ENCODE results near the gene BRD1.
"Not testable (repeated sequence)": the region's sequence is repeated elsewhere in the genome, so short reads cannot be mapped to it uniquely, and the experiment has no call there.

Gene BRD1

DNA sequence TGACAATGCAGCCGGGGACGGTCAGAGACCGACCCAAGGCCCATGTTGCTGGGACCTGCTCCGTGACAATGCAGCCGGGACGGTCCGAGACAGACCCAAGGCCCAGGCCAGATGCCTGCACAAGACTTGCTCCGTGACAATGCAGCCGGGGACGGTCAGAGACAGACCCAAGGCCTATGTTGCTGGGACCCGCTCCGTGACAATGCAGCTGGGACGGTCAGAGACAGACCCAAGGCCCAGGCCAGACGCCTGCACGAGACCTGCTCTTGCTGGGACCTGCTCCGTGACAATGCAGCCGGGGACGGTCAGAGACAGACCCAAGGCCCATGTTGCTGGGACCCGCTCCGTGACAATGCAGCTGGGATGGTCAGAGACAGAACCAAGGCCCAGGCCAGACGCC lies 45.8 kb downstream of the BRD1 start:
- not testable (repeated sequence) for DNase-seq

DNA sequence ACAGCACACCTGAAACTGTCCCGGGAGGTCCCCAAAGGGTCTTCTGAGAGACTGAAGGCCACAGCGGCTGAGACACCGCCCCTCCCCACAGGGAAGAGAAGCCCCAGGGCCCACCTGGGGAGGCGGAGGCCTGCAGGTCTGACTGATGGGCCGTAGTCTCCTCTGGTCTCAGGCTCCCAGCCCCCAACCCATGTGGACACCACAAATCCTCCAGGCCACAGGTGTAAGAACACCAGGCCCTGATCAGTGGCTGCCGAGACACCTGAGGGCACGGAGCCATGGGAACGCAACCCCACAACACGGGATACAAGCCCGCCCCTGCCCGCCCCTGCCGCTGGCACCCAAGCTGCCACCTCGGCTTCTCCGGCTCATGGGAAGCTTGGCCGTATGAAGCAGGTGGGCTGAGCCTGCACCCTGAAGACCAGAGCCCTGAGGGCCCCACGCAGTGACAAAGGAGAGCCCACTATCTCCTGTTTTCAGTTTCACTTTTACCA lies 46.3 kb downstream of the BRD1 start:
- no peak for DNase-seq

DNA sequence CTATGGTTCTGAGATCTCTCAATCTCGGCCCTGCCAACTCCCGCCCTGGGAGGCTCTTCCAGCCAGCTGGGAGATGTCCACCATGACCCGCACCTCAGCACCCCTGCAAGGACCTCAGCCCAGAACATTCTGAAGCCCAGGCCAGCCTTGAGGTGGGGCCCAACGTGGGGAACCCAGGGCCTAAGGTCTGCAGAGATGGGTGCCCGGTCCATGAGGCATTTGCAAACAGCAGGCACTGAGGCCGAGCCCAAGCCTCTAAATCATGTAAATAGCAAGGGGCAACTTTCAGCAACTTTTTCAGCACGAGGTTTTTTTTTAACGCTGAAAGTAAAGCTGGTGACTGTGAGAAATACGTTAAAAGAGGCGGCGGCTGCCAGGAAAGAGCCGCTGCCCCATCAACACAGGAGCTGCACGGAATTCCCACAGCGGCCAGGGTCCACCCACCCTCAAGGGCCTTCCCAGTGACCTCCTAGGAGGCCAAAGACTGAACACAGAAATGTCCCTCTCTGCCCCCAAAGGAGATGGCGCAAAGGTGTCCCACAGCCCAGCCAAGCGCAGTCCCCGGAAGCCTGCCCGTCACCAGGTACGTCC lies 46.9 kb downstream of the BRD1 start:
- DNase-seq = no peak

DNA sequence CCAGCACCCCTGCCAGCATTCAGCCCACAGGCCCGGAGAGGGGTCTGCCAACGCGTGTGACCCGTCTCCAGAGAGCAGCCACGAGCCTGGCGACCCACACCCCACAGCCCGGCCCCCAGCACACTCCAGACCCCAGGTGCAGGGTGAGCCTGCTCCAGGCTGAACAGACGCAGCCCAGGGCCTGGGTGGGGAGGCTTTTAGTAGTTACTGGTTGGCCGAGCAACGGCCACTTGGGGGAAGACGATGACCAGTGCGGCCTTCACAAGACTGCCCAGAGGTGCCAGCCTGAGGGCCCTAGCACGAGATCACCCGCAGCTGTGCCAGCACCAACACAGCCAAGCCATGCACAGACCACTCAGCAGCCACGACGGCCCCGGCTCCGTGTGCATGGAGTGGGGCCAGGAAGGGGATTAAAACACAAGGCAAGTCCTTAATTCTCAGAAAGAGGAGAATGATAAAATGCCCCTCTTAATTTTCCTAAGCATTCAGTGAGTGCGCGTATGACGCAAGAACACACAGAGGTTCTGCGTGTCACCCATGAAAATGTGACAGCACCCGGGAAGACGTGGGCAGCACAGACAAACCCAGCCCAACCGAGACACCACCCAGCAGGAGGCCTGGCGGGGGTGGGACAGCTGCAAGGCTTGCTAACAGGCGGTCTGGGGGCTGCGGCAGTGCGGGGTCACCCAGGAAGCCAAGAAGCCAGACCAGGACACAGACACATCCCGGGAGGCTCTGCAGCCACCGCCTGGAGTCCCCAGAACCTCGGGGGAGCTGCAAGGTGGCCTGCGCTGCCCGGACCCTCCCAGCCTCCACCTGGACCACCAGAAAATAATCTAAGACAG lies 47.6 kb downstream of the BRD1 start:
- no peak for DNase-seq

DNA sequence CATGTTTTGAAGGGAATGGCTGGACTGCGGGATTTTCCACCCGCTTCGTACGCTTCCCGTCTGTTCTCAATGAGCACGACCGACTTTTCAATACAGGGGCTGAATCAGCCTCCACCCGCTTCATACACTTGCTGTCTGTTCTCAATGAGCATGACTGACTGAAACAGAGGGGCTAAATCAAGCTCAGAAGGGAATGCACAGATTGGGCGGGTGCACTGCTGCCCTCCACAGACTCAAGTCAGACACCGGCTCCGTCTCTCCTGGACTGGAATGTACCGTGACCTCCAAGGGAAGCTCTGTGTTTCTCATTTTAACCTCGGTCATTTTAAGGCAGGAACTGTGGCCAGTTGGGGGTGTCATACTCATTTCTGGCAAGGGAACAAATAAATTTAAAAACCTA lies 48.5 kb downstream of the BRD1 start:
- no peak for DNase-seq

DNA sequence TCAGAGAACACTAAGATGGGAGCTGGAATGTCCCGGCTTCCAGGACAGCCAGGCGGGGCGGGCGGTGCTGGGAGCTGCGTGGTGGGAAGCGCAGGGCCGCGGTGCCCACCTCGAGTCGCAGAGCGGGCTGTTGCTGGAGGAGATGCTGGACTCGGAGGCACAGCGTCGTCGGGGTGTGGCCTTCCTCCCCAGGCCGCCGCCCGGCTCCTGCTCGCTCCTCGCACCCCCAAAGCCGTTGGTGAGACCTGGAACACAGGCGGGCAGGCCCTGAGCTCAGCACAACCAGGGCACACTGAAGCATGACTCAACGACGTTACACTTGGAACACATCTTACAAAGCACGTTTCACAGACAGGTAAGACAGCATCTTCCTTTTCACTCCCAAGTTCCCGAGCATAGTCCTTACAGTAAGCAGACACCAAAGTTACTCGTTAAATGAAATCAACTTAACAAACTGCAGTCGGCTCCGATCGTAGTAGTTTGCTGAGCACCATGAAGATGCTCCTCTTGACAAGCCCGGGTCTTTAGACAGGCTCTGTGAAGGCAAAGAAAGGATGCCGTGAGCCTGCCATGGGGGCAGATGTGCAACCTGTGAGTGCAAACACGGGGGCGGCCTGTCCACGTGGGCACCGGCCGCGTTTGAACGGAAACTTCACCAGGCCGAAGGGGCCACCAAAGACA lies 50.0 kb downstream of the BRD1 start:
- DNase-seq = no peak

DNA sequence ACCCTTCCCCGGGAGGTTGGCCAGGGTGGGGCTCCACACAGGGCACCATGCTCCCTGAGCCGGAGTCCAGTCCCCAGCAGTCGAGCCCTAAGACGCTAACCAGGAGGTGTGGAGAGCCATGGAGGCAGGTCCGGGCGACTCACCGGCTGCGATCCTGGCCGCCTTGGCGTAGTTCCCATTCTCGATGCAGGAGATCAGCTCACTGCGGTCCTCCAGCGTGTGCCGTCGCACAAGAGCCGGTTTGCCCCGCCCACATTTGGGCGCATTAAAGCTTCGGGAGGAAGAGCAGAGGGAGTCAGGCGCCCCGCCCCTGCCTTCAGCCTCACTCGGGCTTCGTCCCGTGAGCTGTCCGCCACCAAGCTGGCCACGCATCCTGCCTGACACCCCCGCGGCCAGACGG lies 50.8 kb downstream of the BRD1 start:
- no peak for DNase-seq

DNA sequence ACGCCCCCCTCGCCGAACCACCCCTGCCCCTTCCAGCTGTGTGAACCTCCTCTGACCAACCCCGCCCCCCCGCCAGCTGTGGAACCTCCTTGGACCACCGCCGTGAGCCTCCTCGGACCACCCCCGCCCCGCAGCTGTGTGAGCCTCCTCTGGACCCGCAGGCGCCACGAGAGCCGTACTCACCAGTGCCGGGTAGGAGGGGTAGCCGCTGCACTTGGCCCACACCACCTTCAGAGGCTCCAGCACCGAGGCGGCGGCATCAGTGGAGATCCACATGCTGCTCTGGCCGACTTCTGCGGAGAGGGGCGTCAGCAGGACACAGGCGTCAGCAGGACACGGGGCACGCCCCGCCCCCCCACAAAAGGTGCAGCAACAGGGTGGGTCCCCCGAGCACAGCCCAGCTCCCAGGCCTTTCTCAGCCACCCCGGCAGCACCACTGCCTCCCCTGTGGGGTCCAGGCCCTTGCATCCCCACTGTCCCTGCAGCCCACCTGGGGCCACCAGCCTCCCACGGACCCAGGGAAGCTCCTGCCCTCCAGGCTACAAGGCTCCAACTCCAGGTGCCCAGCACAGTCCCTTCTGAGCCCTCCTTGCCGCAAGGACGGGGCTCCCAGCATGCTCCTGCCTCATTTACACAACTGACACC lies 51.7 kb downstream of the BRD1 start:
- DNase-seq = no peak

DNA sequence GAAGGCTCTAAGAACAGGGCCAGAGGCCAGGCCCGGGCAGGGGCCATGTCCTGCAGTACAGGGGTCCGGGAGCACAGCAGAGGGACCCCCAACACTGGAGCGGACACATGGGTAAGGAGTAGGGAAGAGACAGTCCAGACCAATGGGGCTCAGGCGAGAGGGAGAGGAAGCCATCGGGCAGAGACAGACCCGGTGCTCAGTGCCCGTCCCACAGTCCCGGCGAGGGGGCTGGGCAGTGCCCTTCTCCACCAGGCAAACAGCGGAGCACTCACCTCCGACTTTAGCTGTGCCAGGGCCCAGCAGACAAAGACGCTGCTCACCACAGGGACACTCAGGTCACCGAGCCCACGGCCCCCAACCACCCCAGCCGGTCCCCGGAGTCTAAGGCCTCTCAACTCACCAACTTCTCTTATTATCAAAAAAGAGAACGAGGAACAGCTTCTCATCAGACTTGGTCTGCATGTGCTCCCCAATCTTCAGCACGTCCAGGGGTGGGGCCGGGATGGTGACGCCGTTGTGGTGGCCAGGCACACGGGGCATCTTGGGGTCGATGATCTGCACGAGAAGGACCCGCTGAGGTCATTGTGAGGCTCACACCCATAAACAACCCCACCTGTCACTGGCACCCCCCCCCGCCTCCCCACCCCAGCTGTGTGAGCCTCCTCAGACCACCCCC lies 52.3 kb downstream of the BRD1 start:
- no peak for DNase-seq

DNA sequence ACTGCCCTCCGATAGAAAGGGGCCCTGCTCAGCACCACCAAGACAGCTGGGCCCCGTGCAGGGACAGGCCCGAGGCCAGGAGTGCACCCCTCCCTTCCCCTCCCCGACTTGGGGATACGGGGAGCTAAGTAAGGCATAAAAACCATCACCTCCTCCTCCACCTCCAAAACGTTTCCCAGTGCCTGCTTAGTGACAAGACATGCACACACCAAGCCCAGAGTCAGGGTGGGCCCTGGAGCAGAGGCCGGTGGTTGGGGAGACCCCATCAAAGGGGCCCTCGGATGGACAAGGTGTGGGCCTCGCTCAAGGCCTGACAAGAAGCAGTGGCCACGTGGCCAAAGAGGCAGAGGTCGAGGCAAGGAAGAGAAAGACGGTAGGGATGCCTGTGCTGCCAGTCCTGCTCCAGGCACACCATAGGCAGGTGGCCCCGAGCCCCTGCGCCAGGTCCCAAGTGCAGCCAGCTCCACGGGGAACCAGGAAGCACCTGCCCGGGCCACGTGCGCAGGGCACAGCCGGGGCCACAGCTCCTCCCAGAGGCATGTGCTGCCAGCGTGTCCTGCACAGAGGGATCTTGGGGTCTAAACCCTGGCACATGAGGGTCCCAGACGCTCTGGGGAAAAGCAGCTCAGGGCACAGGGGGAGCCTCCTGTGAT lies 53.0 kb downstream of the BRD1 start:
- DNase-seq = no peak

DNA sequence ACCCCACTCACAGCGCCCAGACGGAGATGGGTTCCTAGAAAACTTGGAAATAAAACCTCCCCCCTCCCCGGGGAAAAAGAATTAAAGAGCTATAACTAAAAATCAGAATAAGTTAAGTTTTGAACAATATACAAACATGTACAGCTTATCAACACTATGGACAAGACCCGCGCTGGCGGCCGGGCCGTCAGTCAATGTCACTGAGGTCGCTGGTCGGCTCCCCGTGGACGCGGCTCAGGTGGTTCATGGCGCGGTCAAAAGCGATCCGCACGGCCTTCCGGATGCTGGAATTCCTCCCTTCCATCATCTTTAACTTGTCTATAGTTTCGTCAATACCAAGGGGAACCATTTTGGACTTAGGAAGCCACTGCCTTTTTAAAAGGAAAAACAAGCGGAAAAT lies 53.6 kb downstream of the BRD1 start:
- no peak for DNase-seq

DNA sequence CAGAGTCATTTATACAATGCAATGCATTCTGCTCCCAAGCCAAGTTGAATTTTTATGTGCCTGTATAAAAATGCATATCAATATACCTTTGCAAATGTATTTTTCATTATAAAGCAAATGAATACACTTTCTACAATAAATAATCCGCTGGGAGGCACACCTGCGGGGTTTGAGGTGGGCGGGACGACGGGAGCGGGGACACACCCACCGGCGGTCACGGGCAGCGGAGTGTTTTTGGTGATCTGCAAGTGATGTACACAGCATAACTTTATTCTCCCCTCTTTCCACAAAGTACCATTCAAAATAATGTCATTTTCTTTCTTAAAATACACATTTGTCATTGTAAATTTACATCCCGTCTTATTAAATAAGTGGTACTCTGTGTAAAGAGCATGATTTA lies 54.1 kb downstream of the BRD1 start:
- no peak for DNase-seq

DNA sequence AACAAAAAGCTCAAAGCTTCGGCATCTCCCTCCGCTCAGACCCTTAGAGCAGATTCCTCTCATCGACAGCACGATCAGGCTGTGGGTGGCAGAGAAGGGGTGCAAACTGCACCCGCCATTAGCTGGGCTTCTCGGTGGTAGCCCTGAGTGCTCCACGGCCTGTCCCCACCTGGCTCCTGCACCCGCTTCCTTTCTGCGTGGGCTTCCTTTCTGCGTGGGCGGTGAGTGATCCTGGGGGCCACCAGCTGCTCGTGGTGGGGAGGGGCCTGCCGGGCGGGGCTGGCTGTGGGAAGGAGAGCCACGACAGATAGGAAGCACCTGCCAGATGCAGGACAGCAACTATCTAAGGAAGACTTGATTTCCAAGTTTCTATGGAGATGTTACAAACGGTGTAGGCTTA lies 55.0 kb downstream of the BRD1 start:
- DNase-seq = no peak

DNA sequence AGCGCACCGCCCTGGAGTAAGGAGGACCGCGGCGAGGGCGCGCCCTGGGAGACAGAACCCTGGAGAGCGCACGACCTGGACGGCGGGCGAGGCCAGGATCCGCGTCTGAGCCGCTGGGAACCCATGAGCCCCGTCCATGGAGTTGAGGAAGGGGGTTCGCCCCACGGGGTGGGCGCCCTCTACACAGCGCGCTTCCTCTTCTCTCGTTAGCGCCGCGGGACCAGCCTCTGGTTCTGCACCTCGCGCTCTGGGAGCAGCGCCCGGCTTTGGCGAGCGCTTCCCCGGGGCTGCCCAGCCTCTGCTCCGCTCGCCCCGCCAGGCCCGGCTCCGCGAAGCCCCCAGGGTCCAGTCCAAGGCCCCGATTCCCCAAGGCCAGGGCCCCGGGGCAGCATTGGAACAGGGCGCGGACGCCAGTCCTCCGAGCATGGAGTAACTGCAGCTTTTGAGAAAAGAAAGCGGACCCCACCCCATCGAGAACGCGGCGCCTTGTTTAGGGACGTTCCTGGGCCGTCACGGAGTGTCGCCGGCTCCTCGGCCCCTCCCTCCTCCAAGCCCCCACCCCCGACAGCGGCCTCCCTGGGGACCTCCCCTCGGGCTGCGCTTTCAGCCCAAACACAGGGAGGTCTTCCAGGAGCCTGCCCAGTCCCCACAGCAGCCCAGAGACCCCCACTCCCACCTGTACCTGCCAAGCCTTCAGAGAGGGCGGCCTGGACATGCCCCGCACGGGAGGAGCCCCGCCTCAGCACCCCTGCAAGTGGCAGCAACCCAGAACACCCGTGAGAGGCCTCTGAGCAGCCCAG lies 56.2 kb downstream of the BRD1 start:
- no peak for DNase-seq

DNA sequence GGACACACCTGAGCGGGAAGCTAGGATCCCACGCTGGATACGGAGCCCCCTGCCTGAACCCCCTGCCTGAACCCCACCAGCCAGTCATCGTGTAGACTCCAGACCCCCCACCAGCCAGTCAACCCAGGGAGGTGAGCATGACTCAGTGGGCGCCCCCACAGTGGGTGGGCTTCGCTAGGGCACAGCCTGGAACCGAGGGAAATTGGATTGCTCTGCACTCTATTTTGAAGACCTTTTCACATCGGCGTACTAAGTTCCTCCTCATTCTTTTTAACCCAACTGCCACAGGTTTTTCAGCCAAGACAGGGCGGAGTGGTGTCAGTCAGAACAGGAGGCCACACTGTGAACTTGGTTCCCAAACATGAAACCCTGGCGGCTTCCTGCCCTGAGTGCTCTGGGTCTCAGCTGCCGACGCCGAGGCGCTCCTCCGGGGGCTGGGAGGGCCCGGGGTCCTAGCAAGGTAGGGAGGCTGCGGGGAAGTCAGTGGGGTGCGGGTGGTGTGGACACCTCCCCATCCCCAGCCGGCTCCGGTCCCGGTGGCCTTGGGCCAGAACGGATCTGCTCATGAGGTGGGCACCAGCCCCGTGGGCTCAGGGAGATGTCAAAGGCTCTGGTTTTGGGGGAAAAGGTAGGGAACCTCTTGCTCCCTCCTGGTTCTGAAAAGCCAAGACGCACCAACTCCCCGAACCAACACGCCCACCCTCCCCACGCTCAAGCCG lies 57.0 kb downstream of the BRD1 start:
- DNase-seq = no peak

DNA sequence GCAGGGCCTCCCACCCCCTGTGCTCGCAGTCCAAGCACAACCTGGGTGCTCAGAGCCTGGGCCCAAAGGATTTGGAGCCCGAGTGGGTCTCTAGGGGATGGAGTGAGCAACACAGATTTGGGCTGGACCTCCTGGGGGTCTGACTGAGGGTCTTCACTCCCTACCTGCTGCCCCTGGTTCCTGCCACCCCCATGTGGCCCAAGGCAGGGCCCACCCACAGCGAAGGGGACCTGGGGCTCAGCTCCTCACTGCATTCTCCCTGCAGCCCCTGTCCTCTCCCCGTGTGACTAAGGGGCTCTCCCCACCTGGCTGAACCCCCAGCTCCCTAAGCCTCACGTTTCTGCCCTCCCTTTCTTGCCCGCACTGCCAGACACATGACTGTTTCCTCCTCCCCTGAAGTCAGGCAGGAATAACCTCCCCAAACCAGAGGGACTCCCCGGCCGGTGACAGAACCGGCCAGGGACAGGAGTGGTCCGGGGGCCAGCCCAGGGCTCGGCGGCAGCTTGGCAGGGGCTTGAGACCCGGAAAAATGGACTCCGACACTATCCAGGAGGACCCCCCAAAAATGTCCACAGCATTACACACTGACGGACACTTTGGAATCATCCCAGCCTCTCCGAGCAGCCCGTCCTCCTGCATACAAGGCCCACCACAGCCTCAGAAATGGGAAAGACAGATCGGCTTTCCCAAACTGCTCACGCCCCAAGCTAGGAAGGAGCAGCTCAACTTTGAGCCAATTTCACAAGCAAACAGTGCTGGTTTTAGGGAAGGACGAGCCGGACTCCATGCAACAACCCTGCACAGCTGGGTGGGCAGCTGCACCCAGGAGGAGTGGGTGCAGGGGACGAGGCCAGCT lies 57.8 kb downstream of the BRD1 start:
- DNase-seq = no peak

DNA sequence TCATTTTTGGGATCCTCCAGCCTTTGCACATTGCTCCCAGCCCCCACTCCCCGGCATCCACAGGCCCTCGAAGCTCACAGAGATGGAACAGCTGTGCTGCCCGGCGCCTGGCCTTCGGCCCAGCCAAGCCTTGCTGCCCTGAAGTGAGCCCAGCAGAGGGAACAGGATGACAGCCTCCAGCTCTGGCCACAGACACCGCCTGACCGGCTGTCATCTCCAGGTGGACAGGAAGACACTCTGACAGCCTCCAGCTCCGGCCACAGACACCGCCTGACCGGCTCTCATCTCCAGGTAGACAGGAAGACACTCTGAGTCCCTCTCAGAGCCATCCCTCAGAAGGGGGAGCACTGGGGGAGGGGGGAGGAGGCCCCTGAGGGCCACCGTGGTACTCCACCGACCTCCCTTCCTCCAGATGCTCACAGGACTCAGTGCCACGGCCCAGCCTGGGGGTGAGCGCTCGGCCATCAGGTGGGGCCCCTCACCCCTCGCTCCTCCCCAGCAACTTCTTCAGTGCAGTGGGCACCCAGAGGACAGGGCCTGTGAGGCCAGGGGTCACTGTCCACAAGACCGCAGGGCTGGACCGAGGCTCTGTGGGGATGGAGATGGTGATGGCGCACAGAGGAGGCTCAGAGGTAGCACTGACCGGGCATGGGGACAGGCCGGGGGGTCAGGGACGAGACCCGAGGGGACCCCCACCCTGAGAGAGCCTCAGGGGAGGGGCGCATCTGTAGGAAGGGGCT lies 58.6 kb downstream of the BRD1 start:
- no peak for DNase-seq

DNA sequence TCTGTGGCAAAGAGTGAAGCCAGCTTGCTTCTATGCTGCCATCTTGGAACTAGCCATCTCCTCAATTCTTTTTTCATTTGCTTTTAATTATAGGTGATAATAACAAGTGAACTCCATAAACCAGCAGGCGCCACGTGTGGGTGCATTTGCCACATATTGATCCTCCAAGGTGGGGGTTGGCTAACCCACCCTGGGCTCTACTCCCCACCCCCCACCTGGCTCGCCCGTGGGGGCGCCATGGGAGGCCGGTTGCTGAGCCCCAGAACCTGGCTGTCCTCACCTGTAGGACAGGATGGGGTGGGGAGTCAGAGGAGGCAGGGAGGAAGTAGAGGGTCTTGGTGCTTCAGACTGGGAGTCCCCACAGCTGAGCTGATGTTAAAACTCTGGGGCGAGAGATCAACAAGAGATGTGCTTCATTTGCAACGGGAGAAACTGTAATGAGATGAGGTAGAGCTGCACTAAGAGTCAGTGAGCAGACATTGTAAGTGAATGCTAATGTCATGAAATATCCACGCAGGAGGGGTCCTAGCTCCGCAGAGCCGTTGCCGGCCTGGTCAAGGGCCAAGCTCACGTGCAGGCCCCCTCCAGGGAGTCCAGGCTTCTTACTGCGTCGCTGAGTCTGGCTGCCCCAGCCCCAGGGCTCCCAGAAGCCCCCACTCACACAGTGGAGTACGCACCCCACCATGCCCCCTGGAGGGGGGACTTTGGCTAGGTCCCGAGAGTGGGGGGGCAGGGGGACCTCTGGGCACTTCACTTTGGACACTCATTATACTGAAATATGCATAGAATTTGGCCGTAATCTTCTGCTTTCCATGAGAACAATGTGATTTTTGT lies 59.4 kb downstream of the BRD1 start:
- DNase-seq = no peak
